ACC112 (cell line): ENCODE data around the gene PCLO.
"Not testable (repeated sequence)": the region's sequence is repeated elsewhere in the genome, so short reads cannot be mapped to it uniquely, and the experiment has no call there.

ENCODE experiments used
- H2AFZ ChIP-seq: fragments of 200-600 bp; sonication (generic); one replicate; pipeline ENCODE4 v1.6.0; 2017; ENCODE audit warnings: antibody characterized with exemption, low read length; ENCODE audit not compliant: unreplicated experiment
- H3K27ac ChIP-seq: fragments of 200-600 bp; sonication (generic); 2 replicates; pipeline ENCODE4 v1.5.1; 2014; ENCODE audit warnings: low read depth, mild to moderate bottlenecking, antibody characterized with exemption, low read length, moderate library complexity
- H3K27me3 ChIP-seq: fragments of 200-600 bp; sonication (generic); 2 replicates; pipeline ENCODE4 v1.6.1; 2014; ENCODE audit warnings: mild to moderate bottlenecking, antibody characterized with exemption, low read length, moderate library complexity, mixed read lengths; ENCODE audit not compliant: insufficient read depth
- H3K36me3 ChIP-seq: fragments of 200-600 bp; sonication (generic); 2 replicates; pipeline ENCODE4 v1.6.1; 2016; ENCODE audit warnings: mild to moderate bottlenecking, antibody characterized with exemption, low read length, moderate library complexity, mixed read lengths; ENCODE audit not compliant: insufficient read depth
- H3K4me1 ChIP-seq: fragments of 200-600 bp; sonication (generic); one replicate; pipeline ENCODE4 v1.6.1; 2016; ENCODE audit warnings: low read length, mixed read lengths; ENCODE audit not compliant: insufficient read depth, unreplicated experiment, control insufficient read depth
- H3K4me3 ChIP-seq: fragments of 200-600 bp; sonication (generic); 2 replicates; pipeline ENCODE4 v1.5.1; 2014; ENCODE audit warnings: mild to moderate bottlenecking, low read depth, low read length
- H3K79me2 ChIP-seq: fragments of 200-600 bp; sonication (generic); one replicate; pipeline ENCODE4 v1.6.0; 2016; ENCODE audit warnings: low read length; ENCODE audit not compliant: control insufficient read depth, unreplicated experiment, insufficient read depth

PCLO gene

DNA sequence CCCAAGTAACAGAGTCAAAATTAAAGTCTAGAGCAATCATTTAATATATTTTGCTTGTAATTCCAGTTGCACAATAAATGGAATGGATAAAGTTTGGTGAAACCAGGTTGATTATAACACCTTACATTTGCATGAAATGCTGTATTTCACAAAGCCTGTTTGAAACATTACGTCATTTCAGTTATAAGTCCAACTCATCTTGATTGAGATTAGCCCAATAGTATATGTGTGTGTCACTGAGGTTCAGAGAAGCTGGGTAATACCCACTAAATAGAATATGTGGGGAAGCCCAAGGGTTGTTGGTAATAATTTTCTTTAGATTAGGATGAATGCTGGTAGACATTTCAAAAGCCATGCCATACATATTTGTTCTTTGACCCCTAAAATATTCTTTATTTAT lies 456.3 kb downstream of the PCLO start:
- H3K36me3 ChIP-seq, result not testable (repeated sequence)

DNA sequence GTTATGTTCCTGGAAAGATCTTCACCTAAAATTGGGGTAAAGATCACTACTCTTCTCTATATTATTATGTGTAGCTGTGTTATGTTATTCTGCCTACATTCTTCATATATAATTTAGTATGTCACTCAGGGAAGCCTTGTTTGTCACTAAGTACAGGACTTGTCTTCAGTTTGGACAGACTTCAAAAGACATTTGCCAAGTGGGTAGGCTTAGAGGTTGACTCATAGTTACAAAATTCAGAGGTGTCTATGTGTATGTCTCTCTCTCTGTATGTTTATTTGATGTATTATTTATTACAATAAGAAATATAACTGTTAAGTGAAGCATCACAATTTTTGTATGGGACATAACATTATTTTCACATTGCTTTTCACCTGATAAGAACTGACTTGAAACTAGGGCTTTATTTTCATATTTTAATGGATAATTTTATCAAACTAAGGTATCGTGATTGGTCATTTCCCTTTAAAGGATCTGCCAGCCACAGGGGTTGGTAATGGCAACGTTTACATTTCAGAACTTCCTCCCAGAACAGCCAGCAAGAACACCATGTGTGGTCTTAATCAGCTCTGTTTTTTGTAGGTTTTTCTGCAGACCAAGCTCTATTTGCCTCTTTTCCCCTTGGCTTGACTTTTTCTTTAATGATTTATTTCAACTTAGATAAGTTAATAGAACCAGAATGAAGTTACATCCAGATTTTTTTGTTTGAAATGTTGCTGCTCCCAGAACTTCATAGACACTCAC lies 457.0 kb downstream of the PCLO start:
- H3K79me2 ChIP-seq, result no peaks in the 10 kb centered on the region
- no peak overlapping the region for H3K4me3 ChIP-seq
- H3K4me1 ChIP-seq, result peaks cover 2% of the 10 kb centered on the region
- H3K27me3 ChIP-seq, result no peaks in the 10 kb centered on the region
- H3K27ac ChIP-seq, result no peak overlapping the region
- no peak overlapping the region for H2AFZ ChIP-seq
- H3K36me3 ChIP-seq, result no peaks in the 10 kb centered on the region

More for the DNA sequence above, 456.3 kb downstream of the PCLO start:
- H3K4me1 ChIP-seq, H3K79me2 ChIP-seq, H3K27ac ChIP-seq, H3K27me3 ChIP-seq, H2AFZ ChIP-seq, H3K4me3 ChIP-seq: not testable (repeated sequence)

DNA sequence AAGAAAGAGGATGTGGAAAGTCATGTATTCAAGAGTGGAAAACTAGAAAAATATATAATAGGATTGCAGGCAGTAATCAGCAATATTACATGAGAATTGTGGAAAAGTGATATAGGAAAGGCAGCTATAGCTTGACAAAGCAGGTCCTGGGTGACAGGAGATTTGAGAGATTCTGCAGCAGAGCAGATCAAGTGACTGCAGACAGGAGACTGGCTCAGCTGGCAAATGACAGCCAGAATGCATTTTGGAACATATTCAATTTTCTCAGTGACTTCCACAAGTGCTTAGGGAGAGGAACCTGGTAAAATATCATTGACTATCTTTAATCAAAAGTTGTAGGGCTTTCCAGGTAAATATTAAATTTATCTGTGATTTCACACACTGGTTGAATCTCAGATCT lies 458.6 kb downstream of the PCLO start:
- Histone ChIP-seq H3K4me1 (peaks cover 14% of the 10 kb centered on the region), H3K27me3 (no peaks in the 10 kb centered on the region), H3K36me3 (no peaks in the 10 kb centered on the region), H3K4me3 (no peak overlapping the region), H3K79me2 (no peaks in the 10 kb centered on the region), H3K27ac (no peak overlapping the region), H2AFZ (no peak overlapping the region)
